A673 (cell line): ENCODE results near the gene PRKCQ. TPM values are rescaled to one million over a fixed set of nuclear protein-coding genes. Genes with fewer than 3 reads are reported as not detected.

ENCODE experiments used
- BruUV-seq: library from RNA; stranded (reverse); fragments of 400-500 nt; replicated peaks from 2 replicates; lab custom pipeline; 2021; lab: Mats Ljungman, UMichigan
- CTCF ChIA-PET: fragments of 300-600 bp; sonication (Branson Sonifier 250); formaldehyde crosslinking; loops from one replicate; lab custom pipeline; 2022; ENCODE audit warnings: antibody characterized with exemption; lab: Charles Lee
- POLR2A ChIA-PET: fragments of 300-600 bp; sonication (Branson Sonifier 250); formaldehyde crosslinking; loops from one replicate; lab custom pipeline; 2022; ENCODE audit warnings: antibody characterized with exemption; ENCODE audit not compliant: low non-redundant PET; lab: Charles Lee
- DNase-seq: peaks from one replicate; pipeline ENCODE4 v3.0.0-alpha.2; 2015; ENCODE audit warnings: low spot score
- H3K27ac ChIP-seq: fragments of 200-600 bp; sonication (generic); 2 replicates; pipeline ENCODE4 v1.5.1; 2016; ENCODE audit warnings: mixed run types, low read depth, mild to moderate bottlenecking, mixed read lengths, antibody characterized with exemption, low read length; ENCODE audit not compliant: poor library complexity, severe bottlenecking
- H3K27me3 ChIP-seq: fragments of 200-600 bp; sonication (generic); replicated peaks from 2 replicates; pipeline ENCODE4 v1.6.1; 2017; ENCODE audit warnings: mixed run types, low read depth, mild to moderate bottlenecking, mixed read lengths, antibody characterized with exemption, low read length; ENCODE audit not compliant: insufficient read depth, poor library complexity
- H3K36me3 ChIP-seq: fragments of 200-600 bp; sonication (generic); 2 replicates; pipeline ENCODE4 v1.6.1; 2016; ENCODE audit warnings: mixed run types, mild to moderate bottlenecking, mixed read lengths, antibody characterized with exemption, low read length; ENCODE audit not compliant: insufficient read depth, poor library complexity, severe bottlenecking
- H3K4me1 ChIP-seq: fragments of 200-600 bp; sonication (generic); 2 replicates; pipeline ENCODE4 v1.6.1; 2017; ENCODE audit warnings: mixed run types, mild to moderate bottlenecking, mixed read lengths, antibody characterized with exemption, low read length; ENCODE audit not compliant: insufficient read depth, poor library complexity, severe bottlenecking
- H3K4me3 ChIP-seq: fragments of 200-600 bp; sonication (generic); 2 replicates; pipeline ENCODE4 v1.5.1; 2016; ENCODE audit warnings: low read depth, mixed run types, mild to moderate bottlenecking, mixed read lengths, low read length; ENCODE audit not compliant: poor library complexity, severe bottlenecking
- H3K9me3 ChIP-seq: fragments of 200-600 bp; sonication (generic); 2 replicates; pipeline ENCODE4 v1.6.1; 2016; ENCODE audit warnings: mixed run types, low read depth, mild to moderate bottlenecking, mixed read lengths, antibody characterized with exemption, low read length; ENCODE audit not compliant: poor library complexity, severe bottlenecking
- EZH2 ChIP-seq: fragments of 200-600 bp; sonication (generic); IDR thresholded peaks from 2 replicates; pipeline ENCODE4 v1.6.1; 2017; ENCODE audit warnings: borderline replicate concordance, low read depth, mild to moderate bottlenecking, mixed read lengths, antibody characterized with exemption, low read length; ENCODE audit not compliant: poor library complexity, severe bottlenecking
- intact Hi-C: fragments of 100-400 bp; cut with micrococcal nuclease; formaldehyde crosslinking; loops from one replicate; pipeline ENCODE4 v1.10.0; 2022; ENCODE audit not compliant: unreplicated experiment
- total RNA-seq: library from RNA; stranded (reverse); gene quantifications from 2 replicates; pipeline ENCODE4 v1.2.3, GENCODE V29; 2021
- TF ChIP-seq, protein P1 (sequence below): fragments of 300-800, 200-600 bp; sonication (generic); conservative IDR thresholded peaks from 2 replicates; pipeline ENCODE4 v1.5.1; 2017; ENCODE audit warnings: low read depth, mild to moderate bottlenecking, antibody characterized with exemption, low read length, moderate library complexity, mixed read lengths

The PRKCQ gene
- total RNA-seq, 1 experiment from 2014 or later: not detected

- intact Hi-C loops: no loop called here
- no peak for TF ChIP-seq EZH2
- TF ChIP-seq, protein P1, sequence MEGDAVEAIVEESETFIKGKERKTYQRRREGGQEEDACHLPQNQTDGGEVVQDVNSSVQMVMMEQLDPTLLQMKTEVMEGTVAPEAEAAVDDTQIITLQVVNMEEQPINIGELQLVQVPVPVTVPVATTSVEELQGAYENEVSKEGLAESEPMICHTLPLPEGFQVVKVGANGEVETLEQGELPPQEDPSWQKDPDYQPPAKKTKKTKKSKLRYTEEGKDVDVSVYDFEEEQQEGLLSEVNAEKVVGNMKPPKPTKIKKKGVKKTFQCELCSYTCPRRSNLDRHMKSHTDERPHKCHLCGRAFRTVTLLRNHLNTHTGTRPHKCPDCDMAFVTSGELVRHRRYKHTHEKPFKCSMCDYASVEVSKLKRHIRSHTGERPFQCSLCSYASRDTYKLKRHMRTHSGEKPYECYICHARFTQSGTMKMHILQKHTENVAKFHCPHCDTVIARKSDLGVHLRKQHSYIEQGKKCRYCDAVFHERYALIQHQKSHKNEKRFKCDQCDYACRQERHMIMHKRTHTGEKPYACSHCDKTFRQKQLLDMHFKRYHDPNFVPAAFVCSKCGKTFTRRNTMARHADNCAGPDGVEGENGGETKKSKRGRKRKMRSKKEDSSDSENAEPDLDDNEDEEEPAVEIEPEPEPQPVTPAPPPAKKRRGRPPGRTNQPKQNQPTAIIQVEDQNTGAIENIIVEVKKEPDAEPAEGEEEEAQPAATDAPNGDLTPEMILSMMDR: no peak
- POLR2A ChIA-PET: no interaction called here
- Histone ChIP-seq H3K4me3 (no peak overlapping the region), H3K36me3 (no peaks in the 10 kb centered on the region), H3K27ac (no peak overlapping the region), H3K9me3 (no peaks in the 10 kb centered on the region), H3K27me3 (peaks cover 89% of the 10 kb centered on the region), H3K4me1 (no peaks in the 10 kb centered on the region)
- CTCF ChIA-PET: no interaction called here
- no TSS peak for BruUV-seq
- no peak for DNase-seq
Measured at GRCh38 chr10:6464862-6465430, 115.1 kb downstream of the PRKCQ start.

DNA sequence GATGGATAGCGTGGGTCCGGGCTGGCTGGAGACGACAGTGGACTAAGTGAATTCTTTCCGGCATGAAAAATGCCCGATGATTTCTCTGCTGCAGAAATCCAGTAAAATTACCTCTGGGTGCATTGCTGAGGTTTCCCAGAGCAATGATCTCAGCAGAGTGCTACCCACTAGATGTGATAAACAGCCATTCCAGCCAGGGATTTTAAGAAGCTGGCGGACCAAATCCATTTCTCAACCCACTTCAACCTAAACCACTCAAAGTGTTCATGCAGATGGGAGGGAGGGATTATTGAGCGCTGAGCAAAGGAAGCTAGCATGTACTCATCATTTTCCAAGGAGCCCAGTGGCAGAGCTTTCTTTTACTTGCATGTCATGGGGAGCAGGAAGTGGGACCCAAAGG is 116.7 kb downstream of the PRKCQ start:
- intact Hi-C loops: no loop called here
- H3K4me3 ChIP-seq: no peak overlapping the region
- peaks cover 83% of the 10 kb centered on the region for H3K27me3 ChIP-seq
- POLR2A ChIA-PET: no interaction called here
- H3K36me3 ChIP-seq: no peaks in the 10 kb centered on the region
- no peak for TF ChIP-seq EZH2
- TF ChIP-seq, protein P1: no peak
- H3K4me1 ChIP-seq: no peaks in the 10 kb centered on the region
- H3K9me3 ChIP-seq: no peaks in the 10 kb centered on the region
- CTCF ChIA-PET: no interaction called here
- BruUV-seq: no TSS peak
- no peak for DNase-seq
- H3K27ac ChIP-seq: no peak overlapping the region

DNA sequence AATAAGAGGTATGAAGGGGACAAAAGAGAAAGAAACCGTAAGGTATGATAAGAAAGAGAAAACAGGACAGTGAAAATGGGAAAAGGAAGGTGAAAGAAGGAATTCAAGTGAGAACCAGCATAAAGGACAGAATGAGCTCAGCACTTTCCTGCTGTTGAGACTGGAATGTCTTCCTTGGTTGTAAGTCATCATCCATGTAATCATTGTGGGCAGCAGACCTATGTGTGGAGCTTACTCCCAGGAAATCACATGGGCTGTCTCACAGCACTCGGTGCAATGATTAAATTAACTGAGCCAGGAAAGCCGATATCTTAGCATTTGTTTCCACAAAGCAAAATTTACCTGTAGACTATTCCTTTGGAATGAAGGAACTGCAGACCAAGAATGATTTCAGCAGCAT is 118.1 kb downstream of the PRKCQ start:
- intact Hi-C loops: no loop called here
- no TSS peak for BruUV-seq
- no peak for DNase-seq
- Histone ChIP-seq H3K27ac (no peak overlapping the region), H3K36me3 (no peaks in the 10 kb centered on the region), H3K4me1 (no peaks in the 10 kb centered on the region), H3K4me3 (no peak overlapping the region), H3K9me3 (no peaks in the 10 kb centered on the region), H3K27me3 (peaks cover 84% of the 10 kb centered on the region)
- TF ChIP-seq EZH2: no peak
- TF ChIP-seq, protein P1: no peak
- CTCF ChIA-PET: no interaction called here
- POLR2A ChIA-PET: no interaction called here
